Measurements from ENCODE around the gene CARD8. TPM values are rescaled to one million over a fixed set of nuclear protein-coding genes. Genes with fewer than 3 reads are reported as not detected.

Gene CARD8
- total and polyA plus RNA-seq, 2 of the 8 experiments (the other 6 are each of a cell fraction or from before 2014, with no cell fraction given), result 8.9 to 24.4 TPM

DNA sequence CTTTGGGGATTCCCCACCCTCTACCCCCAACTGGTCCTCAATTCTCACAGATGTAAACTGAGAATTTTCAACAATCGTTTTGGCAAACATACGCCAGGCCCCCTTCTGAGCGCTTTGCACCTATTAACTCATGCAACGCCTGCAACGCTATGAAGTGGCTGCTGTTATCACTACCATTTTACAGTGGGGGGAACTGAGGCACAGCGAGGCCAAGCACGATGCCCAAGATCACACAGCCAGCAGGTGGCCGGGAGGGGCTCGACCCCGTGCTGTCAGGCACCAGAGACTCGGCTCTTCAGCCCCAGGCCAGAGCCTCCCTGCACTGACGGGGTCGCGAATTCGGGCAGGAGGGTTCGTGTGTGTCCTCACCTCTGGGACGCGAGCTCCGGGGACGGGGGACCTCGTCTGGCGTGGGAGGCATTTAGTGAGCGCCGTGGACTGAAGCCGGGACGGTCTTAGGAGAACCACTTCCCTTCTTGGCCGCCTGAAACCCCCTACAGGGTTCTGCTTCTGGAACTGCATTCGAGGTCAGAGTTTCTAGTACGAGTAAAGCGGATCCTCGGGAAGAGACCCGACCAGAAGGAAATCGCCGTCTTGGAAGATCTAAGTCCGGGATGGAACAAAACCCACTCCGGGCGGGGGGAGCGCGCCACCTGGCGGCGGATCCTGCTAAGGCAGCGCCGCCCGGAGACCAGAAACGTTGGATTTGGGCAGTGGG lies 35.2 kb upstream of the CARD8 start (continued):
- TF ChIP-seq, protein P1, sequence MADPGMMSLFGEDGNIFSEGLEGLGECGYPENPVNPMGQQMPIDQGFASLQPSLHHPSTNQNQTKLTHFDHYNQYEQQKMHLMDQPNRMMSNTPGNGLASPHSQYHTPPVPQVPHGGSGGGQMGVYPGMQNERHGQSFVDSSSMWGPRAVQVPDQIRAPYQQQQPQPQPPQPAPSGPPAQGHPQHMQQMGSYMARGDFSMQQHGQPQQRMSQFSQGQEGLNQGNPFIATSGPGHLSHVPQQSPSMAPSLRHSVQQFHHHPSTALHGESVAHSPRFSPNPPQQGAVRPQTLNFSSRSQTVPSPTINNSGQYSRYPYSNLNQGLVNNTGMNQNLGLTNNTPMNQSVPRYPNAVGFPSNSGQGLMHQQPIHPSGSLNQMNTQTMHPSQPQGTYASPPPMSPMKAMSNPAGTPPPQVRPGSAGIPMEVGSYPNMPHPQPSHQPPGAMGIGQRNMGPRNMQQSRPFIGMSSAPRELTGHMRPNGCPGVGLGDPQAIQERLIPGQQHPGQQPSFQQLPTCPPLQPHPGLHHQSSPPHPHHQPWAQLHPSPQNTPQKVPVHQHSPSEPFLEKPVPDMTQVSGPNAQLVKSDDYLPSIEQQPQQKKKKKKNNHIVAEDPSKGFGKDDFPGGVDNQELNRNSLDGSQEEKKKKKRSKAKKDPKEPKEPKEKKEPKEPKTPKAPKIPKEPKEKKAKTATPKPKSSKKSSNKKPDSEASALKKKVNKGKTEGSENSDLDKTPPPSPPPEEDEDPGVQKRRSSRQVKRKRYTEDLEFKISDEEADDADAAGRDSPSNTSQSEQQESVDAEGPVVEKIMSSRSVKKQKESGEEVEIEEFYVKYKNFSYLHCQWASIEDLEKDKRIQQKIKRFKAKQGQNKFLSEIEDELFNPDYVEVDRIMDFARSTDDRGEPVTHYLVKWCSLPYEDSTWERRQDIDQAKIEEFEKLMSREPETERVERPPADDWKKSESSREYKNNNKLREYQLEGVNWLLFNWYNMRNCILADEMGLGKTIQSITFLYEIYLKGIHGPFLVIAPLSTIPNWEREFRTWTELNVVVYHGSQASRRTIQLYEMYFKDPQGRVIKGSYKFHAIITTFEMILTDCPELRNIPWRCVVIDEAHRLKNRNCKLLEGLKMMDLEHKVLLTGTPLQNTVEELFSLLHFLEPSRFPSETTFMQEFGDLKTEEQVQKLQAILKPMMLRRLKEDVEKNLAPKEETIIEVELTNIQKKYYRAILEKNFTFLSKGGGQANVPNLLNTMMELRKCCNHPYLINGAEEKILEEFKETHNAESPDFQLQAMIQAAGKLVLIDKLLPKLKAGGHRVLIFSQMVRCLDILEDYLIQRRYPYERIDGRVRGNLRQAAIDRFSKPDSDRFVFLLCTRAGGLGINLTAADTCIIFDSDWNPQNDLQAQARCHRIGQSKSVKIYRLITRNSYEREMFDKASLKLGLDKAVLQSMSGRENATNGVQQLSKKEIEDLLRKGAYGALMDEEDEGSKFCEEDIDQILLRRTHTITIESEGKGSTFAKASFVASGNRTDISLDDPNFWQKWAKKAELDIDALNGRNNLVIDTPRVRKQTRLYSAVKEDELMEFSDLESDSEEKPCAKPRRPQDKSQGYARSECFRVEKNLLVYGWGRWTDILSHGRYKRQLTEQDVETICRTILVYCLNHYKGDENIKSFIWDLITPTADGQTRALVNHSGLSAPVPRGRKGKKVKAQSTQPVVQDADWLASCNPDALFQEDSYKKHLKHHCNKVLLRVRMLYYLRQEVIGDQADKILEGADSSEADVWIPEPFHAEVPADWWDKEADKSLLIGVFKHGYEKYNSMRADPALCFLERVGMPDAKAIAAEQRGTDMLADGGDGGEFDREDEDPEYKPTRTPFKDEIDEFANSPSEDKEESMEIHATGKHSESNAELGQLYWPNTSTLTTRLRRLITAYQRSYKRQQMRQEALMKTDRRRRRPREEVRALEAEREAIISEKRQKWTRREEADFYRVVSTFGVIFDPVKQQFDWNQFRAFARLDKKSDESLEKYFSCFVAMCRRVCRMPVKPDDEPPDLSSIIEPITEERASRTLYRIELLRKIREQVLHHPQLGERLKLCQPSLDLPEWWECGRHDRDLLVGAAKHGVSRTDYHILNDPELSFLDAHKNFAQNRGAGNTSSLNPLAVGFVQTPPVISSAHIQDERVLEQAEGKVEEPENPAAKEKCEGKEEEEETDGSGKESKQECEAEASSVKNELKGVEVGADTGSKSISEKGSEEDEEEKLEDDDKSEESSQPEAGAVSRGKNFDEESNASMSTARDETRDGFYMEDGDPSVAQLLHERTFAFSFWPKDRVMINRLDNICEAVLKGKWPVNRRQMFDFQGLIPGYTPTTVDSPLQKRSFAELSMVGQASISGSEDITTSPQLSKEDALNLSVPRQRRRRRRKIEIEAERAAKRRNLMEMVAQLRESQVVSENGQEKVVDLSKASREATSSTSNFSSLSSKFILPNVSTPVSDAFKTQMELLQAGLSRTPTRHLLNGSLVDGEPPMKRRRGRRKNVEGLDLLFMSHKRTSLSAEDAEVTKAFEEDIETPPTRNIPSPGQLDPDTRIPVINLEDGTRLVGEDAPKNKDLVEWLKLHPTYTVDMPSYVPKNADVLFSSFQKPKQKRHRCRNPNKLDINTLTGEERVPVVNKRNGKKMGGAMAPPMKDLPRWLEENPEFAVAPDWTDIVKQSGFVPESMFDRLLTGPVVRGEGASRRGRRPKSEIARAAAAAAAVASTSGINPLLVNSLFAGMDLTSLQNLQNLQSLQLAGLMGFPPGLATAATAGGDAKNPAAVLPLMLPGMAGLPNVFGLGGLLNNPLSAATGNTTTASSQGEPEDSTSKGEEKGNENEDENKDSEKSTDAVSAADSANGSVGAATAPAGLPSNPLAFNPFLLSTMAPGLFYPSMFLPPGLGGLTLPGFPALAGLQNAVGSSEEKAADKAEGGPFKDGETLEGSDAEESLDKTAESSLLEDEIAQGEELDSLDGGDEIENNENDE (IDR thresholded peaks at IDR 0.05; ENCODE audit: insufficient replicate concordance, low read length), result no peak
- 0 out of 4 replicates have a peak, but pooled peaks of 1 of the 2 experiments have one; percentile 5 for TF ChIP-seq HDAC2 (IDR thresholded peaks at IDR 0.05; ENCODE audit: borderline replicate concordance in 1 of 2, low read depth in 2 of 2, low read length in 2 of 2)
- TF ChIP-seq SP4 (IDR thresholded peaks at IDR 0.05; ENCODE audit: low read length), result peak; percentile 35; the same call in 1 of the 2 replicates
- TF ChIP-seq TEAD4 (IDR thresholded peaks at IDR 0.05; ENCODE audit: low read depth, low read length), result 0 out of 2 replicates have a peak, but pooled peaks have one; percentile 11
- TF ChIP-seq FOSL1 (IDR thresholded peaks at IDR 0.05; ENCODE audit: insufficient read depth, low read depth, low read length), result no peak
- no peak for TF ChIP-seq ZNF274 (IDR thresholded peaks at IDR 0.05; ENCODE audit: borderline replicate concordance, extremely low read depth, low read length)
- no peak for TF ChIP-seq RFX5 (IDR thresholded peaks at IDR 0.05; ENCODE audit: borderline replicate concordance, low read depth, low read length)
- TF ChIP-seq, protein P2, sequence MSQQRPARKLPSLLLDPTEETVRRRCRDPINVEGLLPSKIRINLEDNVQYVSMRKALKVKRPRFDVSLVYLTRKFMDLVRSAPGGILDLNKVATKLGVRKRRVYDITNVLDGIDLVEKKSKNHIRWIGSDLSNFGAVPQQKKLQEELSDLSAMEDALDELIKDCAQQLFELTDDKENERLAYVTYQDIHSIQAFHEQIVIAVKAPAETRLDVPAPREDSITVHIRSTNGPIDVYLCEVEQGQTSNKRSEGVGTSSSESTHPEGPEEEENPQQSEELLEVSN (IDR thresholded peaks at IDR 0.05), result 0 out of 2 replicates have a peak, but pooled peaks have one; percentile 27
- TF ChIP-seq MAFK (IDR thresholded peaks at IDR 0.05; ENCODE audit: low read depth, low read length), result no peak

Measured in H1 (cell line).